HCT116 (cell line): ENCODE measurements around the gene TAL2. TPM values are rescaled to one million over a fixed set of nuclear protein-coding genes. Genes with fewer than 3 reads are reported as not detected.

Experiments used
- ATAC-seq: fragments of 200-7000 bp; cut with Tn5 transposase; 2 replicates; pipeline ENCODE4 v1.9.1; 2020; ENCODE audit warnings: mild to moderate bottlenecking, moderate library complexity
- BruUV-seq: library from RNA; stranded (reverse); fragments of 400-500 nt; replicated peaks from 2 replicates; lab custom pipeline; 2021; lab: Mats Ljungman, UMichigan
- CTCF ChIA-PET: fragments of 300-600 bp; sonication (Branson Sonifier 250); formaldehyde crosslinking; loops from one replicate; lab custom pipeline; 2021; ENCODE audit warnings: antibody characterized with exemption; lab: Charles Lee
- POLR2A ChIA-PET: fragments of 300-600, 350-600 bp; sonication (Branson Sonifier 250); formaldehyde crosslinking; loops from one replicate; lab custom pipeline; 2021; ENCODE audit warnings: antibody characterized with exemption; lab: Charles Lee
- RAD21 ChIA-PET, 2 experiments: fragments of 300-600 bp; sonication (Branson Sonifier 250); formaldehyde crosslinking; loops; one replicate each; lab custom pipeline; 2023; ENCODE audit warnings: low total read pairs in 2 of 2; ENCODE audit not compliant: uncharacterized antibody in 2 of 2, unreplicated experiment in 2 of 2, low non-redundant PET in 1 of 2; lab: Charles Lee
- DNase-seq: peaks from one replicate; pipeline ENCODE4 v3.0.0-alpha.2; 2010; ENCODE audit warnings: low read depth, low spot score
- H2AFZ ChIP-seq: fragments of 200-600 bp; shearing (Covaris generic), sonication (generic); 2 replicates; pipeline ENCODE4 v1.6.1; 2017; ENCODE audit warnings: low read depth, mixed run types, mixed read lengths, antibody characterized with exemption, low read length; ENCODE audit not compliant: poor library complexity, severe bottlenecking
- H3K27ac ChIP-seq: 2 replicates; pipeline ENCODE4 v1.5.1; 2012; ENCODE audit warnings: low read depth, low read length
- H3K27me3 ChIP-seq: fragments of 200-600 bp; sonication (generic); 2 replicates; pipeline ENCODE4 v1.6.1; 2016; ENCODE audit warnings: mixed run types, low read length, mixed read lengths; ENCODE audit not compliant: insufficient read depth
- H3K36me3 ChIP-seq, 2 experiments: fragments of 200-500 bp in 1 of 2; fragments of 200-600 bp in 1 of 2; sonication (Bioruptor generic) in 1 of 2; sonication (generic) in 1 of 2; 2 replicates each; pipeline versions ENCODE4 v1.5.1 to v1.6.1; 2014 to 2016; ENCODE audit warnings: low read length in 2 of 2, inconsistent platforms in 1 of 2, mixed read lengths in 1 of 2, mixed run types in 1 of 2; ENCODE audit not compliant: insufficient read depth in 2 of 2, control insufficient read depth in 1 of 2
- H3K4me1 ChIP-seq, 2 experiments: fragments of 200-600 bp in 1 of 2; sonication (generic) in 1 of 2; 2 replicates each; pipeline versions ENCODE4 v1.5.1 to v1.6.1; 2012 to 2017; ENCODE audit warnings: low read length in 2 of 2, inconsistent platforms in 1 of 2, mild to moderate bottlenecking in 1 of 2, mixed read lengths in 1 of 2, mixed run types in 1 of 2, moderate library complexity in 1 of 2; ENCODE audit not compliant: insufficient read depth in 2 of 2, control insufficient read depth in 1 of 2
- H3K4me2 ChIP-seq: fragments of 200-600 bp; sonication (generic); 2 replicates; pipeline ENCODE4 v1.6.1; 2017; ENCODE audit warnings: mixed run types, low read length, mixed read lengths
- H3K4me3 ChIP-seq, 2 experiments: fragments of 200-600 bp in 1 of 2; sonication (generic) in 1 of 2; replicated peaks in 1 of 2; 2 replicates each; pipeline ENCODE4 v1.5.1; 2011 to 2016; ENCODE audit warnings: low read length in 2 of 2, control low read depth in 1 of 2, low read depth in 1 of 2, mild to moderate bottlenecking in 1 of 2, mixed read lengths in 1 of 2, mixed run types in 1 of 2
- H3K79me2 ChIP-seq: fragments of 200-600 bp; sonication (generic); 2 replicates; pipeline ENCODE4 v1.6.1; 2017; ENCODE audit warnings: mild to moderate bottlenecking, mixed run types, low read length, moderate library complexity, mixed read lengths; ENCODE audit not compliant: insufficient read depth
- H3K9ac ChIP-seq: fragments of 200-600 bp; sonication (generic); 2 replicates; pipeline ENCODE4 v1.6.1; 2016; ENCODE audit warnings: low read length, mixed read lengths
- H3K9me2 ChIP-seq: fragments of 200-600 bp; sonication (generic), shearing (Covaris generic); 2 replicates; pipeline ENCODE4 v1.6.1; 2017; ENCODE audit warnings: mixed run types, mild to moderate bottlenecking, moderate library complexity; ENCODE audit not compliant: insufficient read depth
- H3K9me3 ChIP-seq, 2 experiments: fragments of 200-500 bp in 1 of 2; fragments of 200-600 bp in 1 of 2; sonication (Bioruptor generic) in 1 of 2; sonication (generic) in 1 of 2; 2 replicates each; pipeline ENCODE4 v1.6.1; 2014 to 2017; ENCODE audit warnings: low read length in 2 of 2, mixed read lengths in 2 of 2, inconsistent platforms in 1 of 2, low read depth in 1 of 2, mild to moderate bottlenecking in 1 of 2, mixed run types in 1 of 2, moderate library complexity in 1 of 2; ENCODE audit not compliant: control insufficient read depth in 1 of 2, insufficient read depth in 1 of 2
- H4K20me1 ChIP-seq: fragments of 200-600 bp; sonication (generic), shearing (Covaris generic); 2 replicates; pipeline ENCODE4 v1.6.1; 2017; ENCODE audit warnings: mixed run types, mild to moderate bottlenecking, moderate library complexity; ENCODE audit not compliant: insufficient read depth
- ATF3 ChIP-seq: IDR thresholded peaks from 2 replicates; pipeline ENCODE4 v1.6.1; 2012
- CBX3 ChIP-seq: IDR thresholded peaks from 2 replicates; pipeline ENCODE4 v1.6.1; 2012; ENCODE audit warnings: low read depth
- CEBPB ChIP-seq: IDR thresholded peaks from 2 replicates; pipeline ENCODE4 v1.6.1; 2012; ENCODE audit warnings: low read depth
- ELF1 ChIP-seq: IDR thresholded peaks from 2 replicates; pipeline ENCODE4 v1.6.1; 2012; ENCODE audit warnings: low read depth, borderline replicate concordance
- EZH2phosphoT487 ChIP-seq: fragments of 200-600 bp; IDR thresholded peaks from 2 replicates; pipeline ENCODE4 v1.6.1; 2018; ENCODE audit warnings: antibody characterized with exemption, borderline replicate concordance
- POLR2A ChIP-seq: IDR thresholded peaks from 2 replicates; pipeline ENCODE4 v1.7.0; 2011; ENCODE audit warnings: borderline replicate concordance; ENCODE audit not compliant: insufficient read depth, insufficient read length; ENCODE audit errors: extremely low read depth
- POLR2AphosphoS5 ChIP-seq: IDR thresholded peaks from 2 replicates; pipeline ENCODE4 v1.6.1; 2011; ENCODE audit warnings: mild to moderate bottlenecking, low read depth, low read length, moderate library complexity
- REST ChIP-seq: IDR thresholded peaks from 2 replicates; pipeline ENCODE4 v1.6.1; 2012; ENCODE audit warnings: low read depth
- ZFX ChIP-seq: fragments of 450-650 bp; IDR thresholded peaks from 2 replicates; pipeline ENCODE4 v1.6.1; 2017
- ZNF274 ChIP-seq: fragments of 200-500 bp; sonication (Bioruptor generic); IDR thresholded peaks from 2 replicates; pipeline ENCODE4 v1.6.1; 2014; ENCODE audit warnings: mild to moderate bottlenecking, low read depth, low read length, inconsistent platforms
- intact Hi-C: fragments of 100-400 bp; cut with micrococcal nuclease; formaldehyde crosslinking; loops from 2 replicates; pipeline ENCODE4 v1.10.0; 2022
- total RNA-seq: library from RNA; stranded (reverse); gene quantifications from one replicate; pipeline ENCODE4 v1.2.1, GENCODE V29; 2021; ENCODE audit not compliant: unreplicated experiment

The TAL2 gene
- total RNA-seq, 1 experiment from 2014 or later = not detected

- H3K4me1 ChIP-seq = no peaks in the 10 kb centered on the region
- H3K9ac ChIP-seq = no peak overlapping the region
- H3K4me2 ChIP-seq = no peak overlapping the region
- ChIA-PET CTCF (no interaction called here), POLR2A (no interaction called here), RAD21 (no interaction called here)
- intact Hi-C loops = no loop called here
- H3K9me3 ChIP-seq = no peaks in the 10 kb centered on the region
- no peak overlapping the region for H2AFZ ChIP-seq
- no peak overlapping the region for H3K4me3 ChIP-seq
- no peak overlapping the region for H3K27ac ChIP-seq
- no peaks in the 10 kb centered on the region for H3K27me3 ChIP-seq
- no peak for DNase-seq
- ATAC-seq = no peak
- TF ChIP-seq CBX3 (no peak), ZFX (no peak)
- no peaks in the 10 kb centered on the region for H3K9me2 ChIP-seq
- H4K20me1 ChIP-seq = no peaks in the 10 kb centered on the region
- BruUV-seq = no TSS peak
- H3K79me2 ChIP-seq = no peaks in the 10 kb centered on the region
- H3K36me3 ChIP-seq = 0 out of 4 replicates have a peak, but pooled peaks cover 0 to 5% of the 10 kb centered on the region in 2 experiments
These were observed 48.4 kb downstream of the TAL2 start for GRCh38 chr9:105710638-105711037.

- Histone ChIP-seq H3K4me1 (no peaks in the 10 kb centered on the region), H3K9ac (no peak overlapping the region), H4K20me1 (no peaks in the 10 kb centered on the region), H3K36me3 (0 out of 4 replicates have a peak, but pooled peaks cover 0 to 5% of the 10 kb centered on the region in 2 experiments), H3K27ac (no peak overlapping the region), H3K9me3 (no peaks in the 10 kb centered on the region), H3K9me2 (no peaks in the 10 kb centered on the region), H2AFZ (no peak overlapping the region), H3K79me2 (0 out of 2 replicates have a peak, but pooled peaks cover 6% of the 10 kb centered on the region), H3K4me2 (no peak overlapping the region), H3K4me3 (no peak overlapping the region), H3K27me3 (no peaks in the 10 kb centered on the region)
- ChIA-PET CTCF (no interaction called here), POLR2A (no interaction called here), RAD21 (no interaction called here)
- intact Hi-C loops = no loop called here
- DNase-seq = no peak
- BruUV-seq = no TSS peak
- no peak for ATAC-seq
- TF ChIP-seq CBX3 (no peak), REST (no peak), POLR2A (no peak), ZNF274 (no peak), ELF1 (no peak), CEBPB (no peak), POLR2AphosphoS5 (no peak), ZFX (no peak), ATF3 (no peak), EZH2phosphoT487 (no peak)
These were observed 49.6 kb downstream of the TAL2 start for GRCh38 chr9:105711867-105712266.
